HG02970 (cell line): ENCODE data around the gene LRP1B.

Experiments
- ATAC-seq: cut with Tn5 transposase; IDR thresholded peaks from one replicate; pipeline ENCODE4 v1.9.1; 2021; ENCODE audit warnings: mild to moderate bottlenecking, moderate library complexity, moderate number of reproducible peaks; ENCODE audit not compliant: unreplicated experiment, low FRiP score

The LRP1B gene

DNA sequence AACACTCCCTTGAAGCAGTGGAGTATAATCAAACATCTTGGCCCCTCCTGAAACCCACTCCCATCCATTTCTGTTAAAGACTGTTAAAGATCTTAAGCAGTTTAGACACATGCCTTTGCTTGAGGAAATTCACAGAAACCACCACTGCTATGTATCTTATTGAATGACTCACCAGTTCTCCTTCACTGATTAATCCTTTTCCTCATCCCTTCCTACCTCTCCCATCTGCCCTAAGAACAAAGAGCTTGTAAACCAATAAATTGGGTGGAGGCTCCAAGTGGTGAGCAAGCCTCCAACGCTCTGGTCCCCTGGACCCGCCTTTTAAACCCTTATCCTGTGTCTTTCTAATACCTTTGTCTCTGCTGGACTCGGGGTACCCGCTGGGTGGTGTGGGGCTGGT lies 746.1 kb downstream of the LRP1B start:
- ATAC-seq: no peak

DNA sequence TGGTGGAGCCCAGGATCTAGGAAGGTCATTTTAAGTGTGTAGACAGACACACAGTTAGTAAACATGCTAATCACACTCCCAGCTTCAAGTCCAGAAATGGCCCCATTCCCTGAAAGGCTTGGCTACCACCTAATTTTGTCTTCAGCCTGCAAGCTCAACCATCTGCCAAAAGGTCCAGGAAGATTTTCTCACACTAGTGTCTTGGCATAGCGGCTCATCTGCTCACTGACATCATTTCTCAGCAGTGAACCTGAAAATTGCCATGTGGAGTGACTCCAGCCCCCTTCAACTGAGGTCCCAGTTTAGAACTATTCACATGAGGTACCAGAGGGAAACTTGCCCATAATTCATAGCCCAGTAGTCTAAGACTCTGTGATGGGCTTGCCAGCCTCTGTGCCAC lies 748.9 kb downstream of the LRP1B start:
- ATAC-seq: no peak

DNA sequence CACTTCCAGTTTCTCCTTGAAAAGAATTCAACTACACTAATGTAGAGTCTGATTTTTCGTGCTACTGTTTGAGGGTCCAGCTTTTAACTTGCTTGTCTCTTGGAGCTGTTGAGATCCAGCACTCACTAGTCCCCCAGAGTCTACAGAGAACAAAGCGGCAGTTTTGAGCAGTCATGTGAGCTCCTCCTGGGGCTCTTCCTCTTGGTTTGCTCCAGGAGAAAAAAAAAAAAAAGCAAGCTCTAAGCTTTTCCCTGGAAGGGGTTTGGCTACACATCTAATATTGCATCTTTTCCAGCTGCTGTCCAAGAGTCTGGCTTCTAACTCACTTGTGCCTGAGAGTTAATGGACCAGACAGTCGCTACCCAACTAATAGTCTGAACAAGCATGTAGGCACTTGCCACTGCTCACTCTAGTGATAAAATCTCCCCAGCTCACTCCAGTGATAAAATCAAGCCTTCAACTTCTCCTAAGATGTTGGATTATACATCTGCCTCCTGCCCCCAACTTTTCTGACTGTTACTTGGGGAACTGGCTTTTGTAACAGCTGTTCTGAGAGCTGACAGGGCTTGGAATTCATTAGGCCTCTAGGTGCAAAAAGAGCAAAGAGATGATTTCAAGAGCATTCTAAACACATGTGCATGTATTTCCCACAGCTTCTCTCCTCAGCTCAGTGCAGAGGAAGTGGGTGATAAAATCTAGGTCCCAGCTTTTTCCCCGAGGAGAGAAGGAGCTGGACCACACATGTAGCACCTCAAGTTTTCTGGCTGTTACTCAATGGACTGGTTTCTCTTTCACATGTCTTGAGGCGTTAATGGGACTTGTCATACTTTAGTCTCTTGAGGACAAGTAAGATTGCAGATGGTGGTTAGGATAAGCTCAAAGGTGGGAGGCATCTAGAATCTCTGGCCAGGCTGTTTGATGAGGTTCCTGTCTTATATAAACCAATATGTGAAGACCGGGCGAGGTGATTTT lies 750.5 kb downstream of the LRP1B start:
- no peak for ATAC-seq

DNA sequence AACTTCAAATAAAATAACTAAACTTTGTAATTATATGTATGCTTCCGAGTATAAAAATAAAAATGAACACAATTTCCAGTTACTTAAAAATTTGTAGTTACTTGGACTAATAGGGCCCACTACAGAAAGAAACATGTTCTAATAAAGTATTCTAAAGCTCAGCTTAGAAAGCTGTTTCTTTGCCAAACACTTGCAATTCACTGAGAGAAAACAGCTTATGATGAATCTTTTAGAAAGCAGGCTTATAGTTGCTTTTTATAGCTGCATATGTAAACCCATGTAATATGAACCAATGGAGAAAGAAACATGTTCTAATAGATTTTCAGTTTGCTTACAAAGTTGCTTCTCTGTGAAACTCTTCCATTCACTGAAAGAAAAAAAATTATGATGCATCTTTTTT lies 766.0 kb downstream of the LRP1B start:
- ATAC-seq: no peak

DNA sequence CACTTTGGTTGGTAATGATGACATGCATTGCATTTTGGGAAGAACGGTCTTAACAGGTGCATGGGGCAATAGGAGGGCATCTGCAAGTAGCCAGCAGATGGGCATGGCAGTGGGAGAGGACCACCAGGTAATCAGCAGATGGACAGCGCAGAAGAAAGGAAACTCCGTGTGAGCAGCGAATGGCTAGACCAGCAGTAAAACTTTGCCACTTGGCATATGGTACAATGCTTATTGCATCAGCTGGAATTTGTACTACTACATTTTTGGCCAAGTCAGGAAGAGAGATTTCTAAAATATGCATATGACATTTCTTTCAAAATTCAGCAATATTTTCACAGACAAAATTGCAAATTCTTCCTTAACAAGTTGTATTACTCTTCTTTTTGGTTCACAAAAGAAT lies 768.5 kb downstream of the LRP1B start:
- ATAC-seq: no peak

DNA sequence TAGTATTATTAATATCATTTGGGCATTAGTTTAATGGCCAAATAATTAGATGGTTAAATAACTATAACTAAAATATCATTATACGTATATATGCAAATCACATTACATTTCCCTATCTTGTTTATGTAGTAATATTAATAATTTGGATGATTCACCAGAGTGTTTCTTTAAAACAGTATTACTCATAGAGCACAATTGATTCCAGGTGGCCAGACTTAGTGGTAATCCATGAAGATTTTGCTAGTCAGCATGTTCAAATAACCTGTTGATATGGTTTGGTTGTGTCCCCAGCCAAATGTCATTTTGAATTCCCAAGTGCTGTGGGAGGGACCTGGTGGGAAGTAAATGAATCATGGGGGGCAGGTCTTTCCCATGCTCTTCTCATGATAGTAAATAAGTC lies 782.3 kb downstream of the LRP1B start:
- no peak for ATAC-seq

DNA sequence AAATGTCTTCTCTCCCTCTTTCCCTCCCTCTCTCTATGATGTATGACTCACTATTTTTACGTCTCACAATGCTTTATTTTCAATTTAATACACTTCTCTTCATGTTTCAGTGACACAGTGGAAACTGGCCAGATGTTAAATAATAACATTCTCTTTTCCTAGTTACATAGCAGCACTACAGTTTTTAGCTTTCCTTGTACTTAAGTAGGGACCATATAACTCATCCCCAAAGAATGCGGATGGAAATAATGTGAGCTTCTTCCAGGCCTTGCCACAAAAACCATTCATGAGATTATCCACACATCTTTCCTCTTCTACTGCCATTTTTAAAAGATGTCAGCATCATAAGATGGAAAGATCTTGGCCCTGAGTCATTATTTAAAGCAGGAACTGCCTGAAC lies 789.4 kb downstream of the LRP1B start:
- ATAC-seq: no peak

DNA sequence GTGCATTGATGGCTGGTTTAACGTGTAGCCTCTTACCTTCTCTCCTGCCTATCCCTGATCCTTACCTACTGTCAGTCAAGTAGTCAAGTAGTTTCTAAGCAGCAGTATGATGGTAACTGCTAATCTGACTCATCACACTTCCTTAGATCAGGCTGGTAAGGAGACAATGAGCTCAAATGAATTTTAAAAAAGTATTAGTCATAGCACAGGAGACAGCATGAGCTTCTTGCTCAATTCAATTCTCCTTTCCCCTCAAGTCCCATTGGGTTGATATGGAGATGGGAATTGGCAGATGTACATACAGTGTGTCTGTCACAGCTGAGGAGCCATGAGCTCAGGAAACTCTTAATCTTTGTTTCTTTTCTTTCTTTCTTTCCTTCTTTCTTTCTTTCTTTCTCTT lies 799.7 kb downstream of the LRP1B start:
- ATAC-seq: no peak

DNA sequence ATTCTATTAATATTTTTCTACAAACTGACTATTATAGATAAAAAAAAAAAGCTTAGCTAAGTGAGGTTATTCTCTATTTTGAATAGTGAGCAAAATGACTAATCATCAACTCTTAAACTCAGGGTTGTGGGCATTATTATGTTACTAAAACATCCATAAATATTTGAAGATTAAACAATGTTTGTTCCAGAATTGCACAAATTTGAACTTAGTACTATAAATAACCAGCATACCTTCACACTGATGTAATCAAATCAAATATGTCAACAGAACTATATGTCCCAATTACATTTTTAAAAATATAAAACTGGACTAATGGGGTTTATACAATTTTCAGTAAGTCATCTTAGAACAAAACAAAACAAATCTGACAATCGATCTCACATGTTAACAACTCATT lies 800.9 kb downstream of the LRP1B start:
- no peak for ATAC-seq

DNA sequence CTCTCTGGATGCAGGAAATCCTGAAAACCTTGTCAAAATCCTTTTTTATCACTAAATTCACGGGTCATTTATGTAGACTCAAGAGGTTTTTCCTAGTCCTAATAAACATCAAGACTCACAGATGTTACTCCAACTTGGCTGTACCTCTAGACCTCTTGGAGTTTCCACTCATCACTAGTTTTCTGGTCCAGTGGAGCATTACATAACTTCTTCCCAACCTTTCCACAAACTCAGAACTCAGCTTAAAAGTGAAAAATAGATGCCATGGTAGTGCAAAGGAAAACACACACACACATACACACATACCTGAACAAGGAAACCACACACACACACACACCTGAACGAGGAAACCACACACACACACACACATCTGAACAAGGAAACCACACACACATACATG lies 807.2 kb downstream of the LRP1B start:
- no peak for ATAC-seq

DNA sequence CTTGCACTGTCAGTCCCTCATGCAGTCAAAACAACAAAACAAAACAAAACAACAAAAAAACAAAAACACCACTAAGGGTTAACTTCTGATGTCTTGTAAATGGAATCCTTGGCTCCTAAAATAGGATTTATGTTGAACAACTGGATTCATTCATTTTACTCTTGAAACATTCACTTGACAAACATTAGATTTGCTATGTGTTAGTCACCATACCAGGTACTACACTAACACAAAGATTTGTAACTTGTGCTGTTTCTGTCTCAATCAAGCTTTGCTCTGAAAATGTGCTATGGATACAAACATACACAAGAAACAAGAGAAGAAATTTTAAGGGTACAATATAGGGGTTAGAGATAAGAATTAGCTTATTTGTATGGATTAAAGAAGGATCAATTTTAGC lies 812.8 kb downstream of the LRP1B start:
- ATAC-seq: no peak

DNA sequence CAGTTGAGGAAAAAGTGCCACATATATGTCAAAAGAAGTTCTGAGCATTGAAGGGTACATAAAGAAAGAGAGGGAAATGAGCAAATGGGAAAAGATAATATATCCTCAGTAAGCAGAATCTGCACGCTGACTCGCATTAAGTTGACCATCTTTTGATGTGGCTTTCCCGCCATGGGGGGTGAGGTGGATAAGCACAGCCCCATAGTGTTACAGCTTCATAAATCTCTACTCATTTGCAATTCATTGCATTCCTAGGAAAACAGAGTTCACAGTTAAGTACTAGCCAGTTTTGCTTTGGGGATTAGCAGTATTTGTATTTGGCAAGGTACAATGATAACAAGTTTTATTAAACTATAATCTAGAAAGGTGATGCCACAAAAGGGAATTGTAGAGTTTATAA lies 814.2 kb downstream of the LRP1B start:
- ATAC-seq: no peak

DNA sequence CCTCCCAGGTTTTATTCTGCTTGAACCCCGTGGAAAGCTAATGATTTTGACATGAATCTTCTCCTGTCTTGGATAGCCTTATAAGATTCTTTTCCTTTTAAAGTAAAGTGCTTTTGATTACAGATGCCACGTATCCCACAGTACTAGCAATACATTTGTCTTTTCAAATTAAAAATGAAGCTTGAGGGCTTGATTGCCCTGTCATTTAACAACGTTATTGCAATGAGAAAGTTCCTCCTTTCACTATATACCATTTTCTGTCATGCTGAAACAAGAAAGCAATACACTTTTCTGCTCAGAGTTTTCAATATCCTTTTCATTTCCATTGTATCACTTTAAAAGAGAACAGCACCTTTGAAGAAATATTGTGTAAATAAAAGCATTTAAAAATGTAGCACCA lies 814.7 kb downstream of the LRP1B start:
- ATAC-seq: no peak

DNA sequence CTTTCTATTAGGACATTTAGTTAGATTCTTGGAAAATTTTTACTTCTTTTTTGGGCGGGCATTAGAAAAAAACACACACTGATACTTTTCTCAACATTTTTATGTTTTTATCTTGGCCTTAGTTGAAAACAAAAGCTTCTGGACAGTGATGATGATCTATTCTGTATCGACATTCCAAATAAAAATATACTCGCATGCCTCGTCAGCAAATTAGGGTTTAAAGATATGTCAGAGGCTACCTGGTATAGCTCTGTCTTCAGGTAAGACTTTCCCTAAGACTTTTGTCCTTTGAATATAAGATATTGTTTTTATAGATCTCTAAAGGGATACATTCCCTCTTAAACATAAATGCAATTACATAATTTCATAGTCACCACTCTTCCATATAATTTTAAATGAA lies 816.8 kb downstream of the LRP1B start:
- no peak for ATAC-seq

DNA sequence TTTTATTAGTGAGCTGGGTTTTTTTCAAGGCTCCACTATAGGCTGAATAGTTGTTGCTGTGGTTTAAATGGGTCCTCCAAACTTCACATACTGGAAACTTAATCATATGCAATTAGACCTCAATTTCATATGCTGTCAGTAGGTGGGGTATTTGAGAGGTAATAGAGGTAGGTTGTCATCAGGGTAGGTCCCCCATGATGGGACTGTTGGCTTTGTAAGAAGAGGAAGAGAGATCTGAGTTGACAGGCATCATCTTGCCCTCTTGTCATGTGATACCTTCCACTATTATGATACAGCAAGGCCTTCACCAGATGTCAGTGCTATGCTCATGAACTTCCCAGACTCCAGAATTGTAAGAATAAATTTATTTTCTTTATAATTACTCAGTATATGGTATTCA lies 819.4 kb downstream of the LRP1B start:
- ATAC-seq: no peak

DNA sequence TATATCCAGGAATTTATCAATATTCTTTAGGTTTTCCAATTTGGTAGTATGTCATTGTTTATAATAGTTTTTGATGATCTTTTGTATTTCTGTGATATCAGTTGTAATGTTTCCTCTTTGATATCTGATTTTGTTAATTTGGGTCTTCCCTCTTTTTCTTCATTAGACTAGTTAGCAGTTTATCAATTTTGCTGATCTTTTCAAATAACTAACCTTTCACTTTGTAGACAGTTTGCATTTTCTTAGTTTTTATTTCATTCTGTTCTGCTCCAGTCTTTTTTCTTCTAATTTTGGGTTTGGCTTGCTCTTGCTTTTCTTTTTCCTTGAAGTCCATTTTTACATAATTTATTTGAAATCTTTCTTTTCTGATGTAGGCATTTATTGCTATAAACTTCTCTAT lies 824.4 kb downstream of the LRP1B start:
- no peak for ATAC-seq

DNA sequence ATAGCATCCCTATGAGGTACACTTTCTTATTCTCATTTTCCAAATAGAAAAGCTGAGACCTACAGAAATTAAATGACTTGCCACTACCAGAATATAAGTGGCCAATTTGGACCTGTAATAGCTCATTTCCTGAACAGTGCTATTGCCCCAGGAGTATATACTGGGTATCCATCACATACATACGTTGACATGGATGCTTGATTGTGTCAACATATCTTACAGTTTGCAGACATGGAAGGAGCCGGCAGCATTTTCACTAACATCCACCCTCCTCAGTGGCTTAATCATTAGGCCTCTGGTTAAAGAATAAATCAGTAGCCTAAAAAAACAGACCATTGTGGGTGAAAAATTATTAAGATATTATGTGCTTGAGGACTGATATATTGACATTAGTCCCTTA lies 829.3 kb downstream of the LRP1B start:
- no peak for ATAC-seq

DNA sequence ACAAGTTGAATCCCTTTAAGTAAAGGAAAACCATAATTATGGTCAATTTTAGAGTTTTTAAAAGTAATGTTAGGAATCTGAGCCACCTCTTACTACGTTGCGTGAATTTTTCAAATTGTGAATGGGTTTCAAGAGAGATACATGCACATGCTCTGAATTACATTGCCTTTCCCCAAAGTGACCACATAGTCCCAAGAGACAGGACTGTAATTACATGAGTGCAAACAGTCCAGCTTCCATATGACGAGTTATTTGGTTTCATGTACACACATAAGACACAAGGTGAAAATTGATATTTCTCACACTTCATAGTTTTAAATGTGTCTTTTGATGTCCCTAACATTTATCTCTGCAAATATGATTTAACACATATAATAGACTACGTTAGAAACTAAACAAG lies 850.8 kb downstream of the LRP1B start:
- ATAC-seq: no peak

DNA sequence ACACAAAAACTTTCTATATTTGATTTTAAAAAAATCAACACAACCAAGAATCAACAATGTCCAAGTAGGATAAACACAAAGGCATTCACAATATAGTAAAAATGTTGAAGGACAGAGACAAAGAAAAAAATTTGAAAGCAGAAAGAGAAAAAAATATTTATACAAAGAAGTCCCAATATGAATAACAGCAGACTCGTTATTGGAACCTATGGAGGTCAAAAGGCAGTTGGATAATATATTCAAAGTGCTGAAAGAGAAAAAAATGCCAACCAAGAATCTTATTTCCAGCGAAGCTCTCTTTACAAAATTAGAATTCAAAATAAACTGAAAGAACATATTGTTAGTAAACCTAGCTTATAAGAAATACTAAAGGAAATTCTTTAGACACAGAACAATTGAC lies 859.5 kb downstream of the LRP1B start:
- ATAC-seq: no peak

DNA sequence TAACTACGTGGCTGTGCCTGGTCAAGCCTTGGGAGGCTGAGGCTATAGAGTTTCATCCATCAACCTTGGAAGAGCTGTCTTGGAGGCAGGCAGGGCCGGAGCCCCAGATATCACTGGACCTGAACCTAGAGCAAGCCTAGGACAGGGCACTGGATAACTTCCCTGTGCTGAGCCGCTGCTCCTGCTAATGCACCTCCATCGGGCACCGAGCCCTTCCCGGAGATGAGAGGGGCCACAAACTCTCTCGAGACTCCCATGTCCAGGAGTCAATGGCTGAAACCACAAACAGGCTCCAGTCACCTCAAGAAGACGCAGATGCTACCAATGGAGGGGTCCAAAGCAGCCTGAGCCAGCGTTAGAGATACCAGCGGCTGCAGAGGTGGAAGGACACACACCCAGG lies 866.0 kb downstream of the LRP1B start:
- ATAC-seq: no peak

DNA sequence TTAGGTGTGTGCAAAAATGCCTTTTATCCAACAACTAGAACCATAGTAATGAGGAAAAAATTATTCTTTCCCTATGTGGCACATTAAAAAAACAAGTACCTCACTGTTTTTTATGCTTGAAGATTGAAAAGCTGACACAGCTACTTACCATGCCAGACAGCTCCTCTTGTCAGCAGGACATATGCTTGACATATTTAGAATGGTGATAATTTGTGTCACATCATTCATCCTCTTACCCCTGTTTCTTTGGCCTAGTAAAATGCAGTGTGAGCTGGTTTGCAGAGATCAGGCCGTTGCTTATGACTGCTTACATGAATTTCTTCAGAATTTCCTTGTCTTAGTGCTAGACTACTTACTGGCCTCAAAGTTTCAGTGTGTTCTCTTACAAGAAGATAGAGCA lies 869.9 kb downstream of the LRP1B start:
- ATAC-seq: no peak

DNA sequence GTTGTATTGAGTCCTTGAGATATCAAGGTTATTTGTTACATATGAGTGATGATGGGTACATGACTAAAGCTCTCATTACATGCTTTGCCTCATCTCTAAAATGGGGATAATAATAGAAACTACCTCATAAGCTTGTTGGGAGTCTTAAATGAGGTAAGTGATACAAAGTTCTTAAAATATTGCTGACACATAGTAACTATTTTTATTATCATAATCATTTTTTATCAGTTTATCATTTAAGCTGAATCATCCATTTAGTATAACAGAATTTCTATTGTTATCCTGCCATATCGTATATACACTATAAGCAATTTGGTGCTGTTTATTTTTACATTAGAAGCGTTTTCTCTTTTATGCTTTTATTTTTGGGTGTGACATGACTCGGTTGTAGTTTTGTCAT lies 871.1 kb downstream of the LRP1B start:
- no peak for ATAC-seq

DNA sequence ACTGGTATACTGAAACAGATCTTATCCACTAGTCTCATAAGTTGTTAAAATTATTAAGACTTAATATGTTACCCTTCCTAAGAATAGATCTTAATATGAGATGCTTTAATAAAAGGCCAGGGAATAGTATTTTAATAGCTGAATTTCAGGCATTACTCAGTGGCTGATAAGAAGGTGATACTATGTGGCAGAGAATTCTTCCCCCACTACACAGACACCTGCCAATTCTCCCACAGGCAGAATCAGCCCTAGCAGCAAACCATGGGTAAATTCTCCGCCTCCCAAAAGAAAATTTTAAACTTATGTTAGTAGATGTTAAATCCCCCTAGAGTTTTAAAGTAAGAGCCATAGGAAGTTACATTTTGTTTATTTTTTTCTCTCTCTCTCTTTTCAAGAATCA lies 888.8 kb downstream of the LRP1B start:
- no peak for ATAC-seq
